Bronchial epithelial cell (primary cell): Measurements from ENCODE around the gene FEV. TPM values are rescaled to one million over a fixed set of nuclear protein-coding genes. Genes with fewer than 3 reads are reported as not detected.

Experiments used
- DNase-seq: peaks from one replicate; pipeline ENCODE4 v3.0.0-alpha.2; 2010; ENCODE audit warnings: low read depth
- FAIRE-seq: peaks from 2 replicates; lab custom pipeline; 2011; peaks lifted over from hg19 to GRCh38; lab: Jason Lieb, UNC
- H3K27me3 ChIP-seq: 2 replicates; pipeline ENCODE4 v1.5.1; 2011; ENCODE audit warnings: low read length; ENCODE audit not compliant: control insufficient read depth, insufficient read depth
- H3K36me3 ChIP-seq: 2 replicates; pipeline ENCODE4 v1.5.1; 2011; ENCODE audit warnings: low read length; ENCODE audit not compliant: control insufficient read depth, insufficient read depth
- H3K4me3 ChIP-seq: 2 replicates; pipeline ENCODE4 v1.5.1; 2011; ENCODE audit warnings: mild to moderate bottlenecking, low read depth, low read length, control low read depth
- CTCF ChIP-seq: IDR thresholded peaks from 2 replicates; pipeline ENCODE4 v1.5.1; 2011; ENCODE audit warnings: mild to moderate bottlenecking, moderate library complexity, low read length, control low read depth, inconsistent platforms; ENCODE audit not compliant: insufficient read depth, severe bottlenecking
- total RNA-seq: library from RNA; depleted of rRNA; stranded (reverse); fragments of >200 nt; gene quantifications from 2 replicates; pipeline ENCODE4 v1.2.1, GENCODE V29; 2014

FEV gene
- total RNA-seq, 1 donor from 2014 or later: not detected

- Histone ChIP-seq H3K36me3 (no peaks in the 10 kb centered on the region), H3K27me3 (peaks cover 5% of the 10 kb centered on the region), H3K4me3 (no peak overlapping the region)
- TF ChIP-seq CTCF: no peak
- FAIRE-seq (peak; percentile 43), DNase-seq (no peak)
These were observed 35.8 kb upstream of the FEV start for GRCh38 chr2:219020604-219021365.

GRCh38 chr2:219019436-219019835 lies 34.5 kb upstream of the FEV start:
- Histone ChIP-seq H3K36me3 (no peaks in the 10 kb centered on the region), H3K27me3 (peaks cover 5% of the 10 kb centered on the region), H3K4me3 (no peak overlapping the region)
- DNase-seq (no peak), FAIRE-seq (no peak)
- TF ChIP-seq CTCF: no peak

- DNase-seq (no peak), FAIRE-seq (no peak)
- H3K4me3 ChIP-seq: no peak overlapping the region
- no peaks in the 10 kb centered on the region for H3K36me3 ChIP-seq
- no peak for TF ChIP-seq CTCF
- peaks cover 5% of the 10 kb centered on the region for H3K27me3 ChIP-seq
These were observed 33.7 kb upstream of the FEV start for GRCh38 chr2:219018726-219019125.

- no peak for DNase-seq
- TF ChIP-seq CTCF: no peak
- H3K36me3 ChIP-seq: no peaks in the 10 kb centered on the region
- H3K4me3 ChIP-seq: no peak overlapping the region
- H3K27me3 ChIP-seq: peaks cover 5% of the 10 kb centered on the region
- no peak for FAIRE-seq
These were observed 33.3 kb upstream of the FEV start for GRCh38 chr2:219018286-219018685.

GRCh38 chr2:219017201-219017931 lies 32.4 kb upstream of the FEV start:
- H3K4me3 ChIP-seq: no peak overlapping the region
- no peak for TF ChIP-seq CTCF
- DNase-seq (no peak), FAIRE-seq (no peak)
- no peaks in the 10 kb centered on the region for H3K36me3 ChIP-seq
- H3K27me3 ChIP-seq: peaks cover 3% of the 10 kb centered on the region
